Measurements from ENCODE around the gene GPC6.

The GPC6 gene

DNA sequence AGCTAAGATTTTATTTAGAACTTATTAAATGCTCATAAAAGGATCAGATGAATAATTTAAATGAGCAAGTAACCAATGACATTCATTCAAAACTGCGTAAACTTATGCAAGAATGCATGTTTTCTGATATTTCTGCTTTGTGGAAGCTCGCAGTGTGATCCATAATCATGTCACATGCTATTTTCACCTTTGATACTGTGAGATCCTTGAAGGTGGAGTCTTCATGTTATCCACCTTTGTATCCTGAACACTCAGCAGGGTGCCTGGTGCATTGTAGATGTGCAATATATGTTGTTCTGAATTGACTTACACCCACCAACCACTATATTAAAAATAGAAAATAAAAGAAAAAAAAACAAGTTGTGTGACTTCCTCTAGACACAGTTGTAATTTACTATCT is 919.4 kb downstream of the GPC6 start:
- Histone ChIP-seq H3K27ac (replicated peaks) (no peak overlapping the region), H3K4me3 (replicated peaks; ENCODE audit: insufficient read depth, low read length) (no peak overlapping the region), H3K27me3 (ENCODE audit: insufficient read depth, poor library complexity, severe bottlenecking) (no peaks in the 10 kb centered on the region)
- TF ChIP-seq GABPA (IDR thresholded peaks at IDR 0.05; ENCODE audit: low read depth): no peak
- TF ChIP-seq POLR2AphosphoS5 (IDR thresholded peaks at IDR 0.05; ENCODE audit: low read depth): no peak
- TF ChIP-seq, protein P1, sequence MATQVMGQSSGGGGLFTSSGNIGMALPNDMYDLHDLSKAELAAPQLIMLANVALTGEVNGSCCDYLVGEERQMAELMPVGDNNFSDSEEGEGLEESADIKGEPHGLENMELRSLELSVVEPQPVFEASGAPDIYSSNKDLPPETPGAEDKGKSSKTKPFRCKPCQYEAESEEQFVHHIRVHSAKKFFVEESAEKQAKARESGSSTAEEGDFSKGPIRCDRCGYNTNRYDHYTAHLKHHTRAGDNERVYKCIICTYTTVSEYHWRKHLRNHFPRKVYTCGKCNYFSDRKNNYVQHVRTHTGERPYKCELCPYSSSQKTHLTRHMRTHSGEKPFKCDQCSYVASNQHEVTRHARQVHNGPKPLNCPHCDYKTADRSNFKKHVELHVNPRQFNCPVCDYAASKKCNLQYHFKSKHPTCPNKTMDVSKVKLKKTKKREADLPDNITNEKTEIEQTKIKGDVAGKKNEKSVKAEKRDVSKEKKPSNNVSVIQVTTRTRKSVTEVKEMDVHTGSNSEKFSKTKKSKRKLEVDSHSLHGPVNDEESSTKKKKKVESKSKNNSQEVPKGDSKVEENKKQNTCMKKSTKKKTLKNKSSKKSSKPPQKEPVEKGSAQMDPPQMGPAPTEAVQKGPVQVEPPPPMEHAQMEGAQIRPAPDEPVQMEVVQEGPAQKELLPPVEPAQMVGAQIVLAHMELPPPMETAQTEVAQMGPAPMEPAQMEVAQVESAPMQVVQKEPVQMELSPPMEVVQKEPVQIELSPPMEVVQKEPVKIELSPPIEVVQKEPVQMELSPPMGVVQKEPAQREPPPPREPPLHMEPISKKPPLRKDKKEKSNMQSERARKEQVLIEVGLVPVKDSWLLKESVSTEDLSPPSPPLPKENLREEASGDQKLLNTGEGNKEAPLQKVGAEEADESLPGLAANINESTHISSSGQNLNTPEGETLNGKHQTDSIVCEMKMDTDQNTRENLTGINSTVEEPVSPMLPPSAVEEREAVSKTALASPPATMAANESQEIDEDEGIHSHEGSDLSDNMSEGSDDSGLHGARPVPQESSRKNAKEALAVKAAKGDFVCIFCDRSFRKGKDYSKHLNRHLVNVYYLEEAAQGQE (IDR thresholded peaks at IDR 0.05; ENCODE audit: insufficient replicate concordance, low read depth): no peak
- TF ChIP-seq, protein P2, sequence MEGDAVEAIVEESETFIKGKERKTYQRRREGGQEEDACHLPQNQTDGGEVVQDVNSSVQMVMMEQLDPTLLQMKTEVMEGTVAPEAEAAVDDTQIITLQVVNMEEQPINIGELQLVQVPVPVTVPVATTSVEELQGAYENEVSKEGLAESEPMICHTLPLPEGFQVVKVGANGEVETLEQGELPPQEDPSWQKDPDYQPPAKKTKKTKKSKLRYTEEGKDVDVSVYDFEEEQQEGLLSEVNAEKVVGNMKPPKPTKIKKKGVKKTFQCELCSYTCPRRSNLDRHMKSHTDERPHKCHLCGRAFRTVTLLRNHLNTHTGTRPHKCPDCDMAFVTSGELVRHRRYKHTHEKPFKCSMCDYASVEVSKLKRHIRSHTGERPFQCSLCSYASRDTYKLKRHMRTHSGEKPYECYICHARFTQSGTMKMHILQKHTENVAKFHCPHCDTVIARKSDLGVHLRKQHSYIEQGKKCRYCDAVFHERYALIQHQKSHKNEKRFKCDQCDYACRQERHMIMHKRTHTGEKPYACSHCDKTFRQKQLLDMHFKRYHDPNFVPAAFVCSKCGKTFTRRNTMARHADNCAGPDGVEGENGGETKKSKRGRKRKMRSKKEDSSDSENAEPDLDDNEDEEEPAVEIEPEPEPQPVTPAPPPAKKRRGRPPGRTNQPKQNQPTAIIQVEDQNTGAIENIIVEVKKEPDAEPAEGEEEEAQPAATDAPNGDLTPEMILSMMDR (IDR thresholded peaks at IDR 0.05; ENCODE audit: insufficient read depth, low read length): no peak
- TF ChIP-seq SPI1 (IDR thresholded peaks at IDR 0.05; ENCODE audit: borderline replicate concordance, low read depth): no peak
- DNase-seq (ENCODE audit: low read depth in 1 of 2, low spot score in 1 of 2): no peak

DNA sequence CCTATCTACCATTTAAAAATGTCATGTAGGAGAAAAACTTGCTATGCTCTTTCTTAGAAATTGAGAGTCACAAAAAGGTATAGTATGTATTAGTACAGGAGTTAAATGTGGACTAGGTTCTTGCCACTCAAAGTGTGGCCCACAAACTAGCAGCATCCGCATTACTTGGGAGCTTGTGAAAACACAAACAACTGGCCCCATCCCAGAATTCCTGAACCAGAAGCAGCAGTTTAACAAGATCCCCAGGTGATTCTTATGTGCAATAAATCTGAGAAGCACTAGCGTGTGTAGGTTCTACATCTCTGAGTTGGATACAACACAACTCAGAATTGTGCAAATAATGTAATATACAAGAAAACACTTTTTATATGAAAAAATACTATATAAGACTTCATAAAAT is 927.0 kb downstream of the GPC6 start:
- no peak overlapping the region for H3K4me3 ChIP-seq (replicated peaks; ENCODE audit: insufficient read depth, low read length)
- H3K27me3 ChIP-seq (ENCODE audit: insufficient read depth, poor library complexity, severe bottlenecking): no peaks in the 10 kb centered on the region
- no peak for DNase-seq (ENCODE audit: low read depth in 1 of 2, low spot score in 1 of 2)
- TF ChIP-seq, protein P2 (IDR thresholded peaks at IDR 0.05; ENCODE audit: insufficient read depth, low read length): no peak
- TF ChIP-seq GABPA (IDR thresholded peaks at IDR 0.05; ENCODE audit: low read depth): no peak
- TF ChIP-seq, protein P1 (IDR thresholded peaks at IDR 0.05; ENCODE audit: insufficient replicate concordance, low read depth): no peak
- no peak overlapping the region for H3K27ac ChIP-seq (replicated peaks)

DNA sequence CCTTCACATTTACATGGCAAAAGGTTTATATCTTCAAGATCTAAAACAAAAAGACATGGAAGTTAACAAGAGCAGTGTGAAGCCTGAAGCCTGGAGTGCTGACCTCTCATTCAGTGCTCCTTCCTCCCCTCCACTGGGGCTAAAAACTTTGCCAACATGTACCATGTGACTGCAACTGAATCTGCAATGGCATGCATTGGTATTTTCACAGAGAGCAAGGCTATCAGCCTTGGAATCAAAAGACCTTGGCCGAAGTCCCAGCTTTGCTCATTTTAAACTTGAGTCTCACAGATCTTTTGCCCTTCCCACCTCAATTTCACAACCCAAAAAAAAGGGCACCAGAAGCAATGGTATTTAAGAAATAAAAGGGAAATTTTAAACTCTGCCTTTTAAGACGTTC is 927.8 kb downstream of the GPC6 start:
- no peaks in the 10 kb centered on the region for H3K27me3 ChIP-seq (ENCODE audit: insufficient read depth, poor library complexity, severe bottlenecking)
- no peak overlapping the region for H3K4me3 ChIP-seq (replicated peaks; ENCODE audit: insufficient read depth, low read length)
- DNase-seq (ENCODE audit: low read depth in 1 of 2, low spot score in 1 of 2): no peak
- TF ChIP-seq, protein P2 (IDR thresholded peaks at IDR 0.05; ENCODE audit: insufficient read depth, low read length): no peak
- TF ChIP-seq GABPA (IDR thresholded peaks at IDR 0.05; ENCODE audit: low read depth) (no peak), POLR2AphosphoS5 (IDR thresholded peaks at IDR 0.05; ENCODE audit: low read depth) (no peak), SPI1 (IDR thresholded peaks at IDR 0.05; ENCODE audit: borderline replicate concordance, low read depth) (no peak)
- TF ChIP-seq, protein P1 (IDR thresholded peaks at IDR 0.05; ENCODE audit: insufficient replicate concordance, low read depth): no peak
- no peak overlapping the region for H3K27ac ChIP-seq (replicated peaks)

Measured in HL-60 (cell line).